Neural cell (in vitro differentiated cells): Measurements from ENCODE around the gene CYP26B1. TPM values are rescaled to one million over a fixed set of nuclear protein-coding genes. Genes with fewer than 3 reads are reported as not detected.

Source experiments
- H2AFZ ChIP-seq: fragments of 200-600, 300-800 bp; sonication (generic), shearing (Covaris generic); 2 replicates; pipeline ENCODE4 v1.6.0; 2014; ENCODE audit warnings: low read depth, mild to moderate bottlenecking, antibody characterized with exemption, low read length, moderate library complexity
- H3F3A ChIP-seq: fragments of 200-600 bp; shearing (Covaris generic); 2 replicates; pipeline ENCODE4 v1.6.1; 2016; ENCODE audit warnings: mild to moderate bottlenecking, moderate library complexity, mixed read lengths, antibody characterized with exemption, low read length; ENCODE audit not compliant: insufficient read depth, poor library complexity, severe bottlenecking
- H3K27ac ChIP-seq: fragments of 200-600, 300-800 bp; sonication (generic), shearing (Covaris generic); 2 replicates; pipeline ENCODE4 v1.5.1; 2014; ENCODE audit warnings: mild to moderate bottlenecking, low read length, moderate library complexity
- H3K27me3 ChIP-seq: fragments of 300-800, 200-600 bp; sonication (generic), shearing (Covaris generic); 2 replicates; pipeline ENCODE4 v1.6.0; 2014; ENCODE audit warnings: mild to moderate bottlenecking, low read depth, low read length, moderate library complexity; ENCODE audit not compliant: insufficient read depth
- H3K36me3 ChIP-seq: fragments of 300-800, 200-600 bp; sonication (generic), shearing (Covaris generic); 2 replicates; pipeline ENCODE4 v1.5.1; 2014; ENCODE audit warnings: mild to moderate bottlenecking, antibody characterized with exemption, low read length, moderate library complexity; ENCODE audit not compliant: insufficient read depth
- H3K4me2 ChIP-seq: fragments of 300-800, 200-600 bp; sonication (generic), shearing (Covaris generic); 2 replicates; pipeline ENCODE4 v1.6.0; 2014; ENCODE audit warnings: mild to moderate bottlenecking, low read length
- H3K4me3 ChIP-seq: fragments of 300-800, 200-600 bp; sonication (generic), shearing (Covaris generic); 2 replicates; pipeline ENCODE4 v1.5.1; 2014; ENCODE audit warnings: mild to moderate bottlenecking, low read length, moderate library complexity
- H3K79me2 ChIP-seq: fragments of 200-600 bp; shearing (Covaris generic); replicated peaks from 2 replicates; pipeline ENCODE4 v1.6.0; 2014; ENCODE audit warnings: mild to moderate bottlenecking, low read length, moderate library complexity; ENCODE audit not compliant: insufficient read depth
- H3K9ac ChIP-seq: fragments of 300-800, 200-600 bp; sonication (generic), shearing (Covaris generic); 2 replicates; pipeline ENCODE4 v1.6.1; 2016; ENCODE audit warnings: mild to moderate bottlenecking, low read length, mixed read lengths
- H3K9me2 ChIP-seq: fragments of 200-600 bp; shearing (Covaris generic); 2 replicates; pipeline ENCODE4 v1.6.1; 2016; ENCODE audit warnings: mild to moderate bottlenecking, low read length, mixed read lengths; ENCODE audit not compliant: insufficient read depth
- H3K9me3 ChIP-seq: fragments of 200-600, 300-800 bp; sonication (generic), shearing (Covaris generic); 2 replicates; pipeline ENCODE4 v1.6.1; 2016; ENCODE audit warnings: mild to moderate bottlenecking, mixed run types, low read length, moderate library complexity, mixed read lengths
- H4K20me1 ChIP-seq: fragments of 200-600 bp; shearing (Covaris generic); 2 replicates; pipeline ENCODE4 v1.6.1; 2016; ENCODE audit warnings: mild to moderate bottlenecking, mixed run types; ENCODE audit not compliant: insufficient read depth
- CTCF ChIP-seq: fragments of 450-650 bp; IDR thresholded peaks from 2 replicates; pipeline ENCODE4 v1.5.1; 2014; ENCODE audit warnings: antibody characterized with exemption, mild to moderate bottlenecking, moderate library complexity; ENCODE audit not compliant: poor library complexity, severe bottlenecking
- EP300 ChIP-seq: fragments of 450-650 bp; conservative IDR thresholded peaks from 2 replicates; pipeline ENCODE4 v1.6.1; 2014; ENCODE audit warnings: antibody characterized with exemption, mild to moderate bottlenecking, moderate library complexity; ENCODE audit not compliant: poor library complexity, severe bottlenecking
- EZH2 ChIP-seq: fragments of 200-600, 300-800 bp; shearing (Covaris generic), sonication (generic); IDR thresholded peaks from 2 replicates; pipeline ENCODE4 v1.6.1; 2014; ENCODE audit warnings: antibody characterized with exemption, low read length, borderline replicate concordance, mild to moderate bottlenecking; ENCODE audit not compliant: insufficient read depth, poor library complexity, severe bottlenecking
- MXI1 ChIP-seq: fragments of 450-650 bp; conservative IDR thresholded peaks from 2 replicates; pipeline ENCODE4 v1.6.1; 2014; ENCODE audit warnings: antibody characterized with exemption, mild to moderate bottlenecking; ENCODE audit not compliant: poor library complexity, severe bottlenecking
- POLR2AphosphoS5 ChIP-seq: IDR thresholded peaks from 2 replicates; pipeline ENCODE4 v1.6.1; 2012
- RAD21 ChIP-seq: fragments of 450-650 bp; conservative IDR thresholded peaks from 2 replicates; pipeline ENCODE4 v1.6.1; 2014; ENCODE audit warnings: antibody characterized with exemption, mild to moderate bottlenecking, moderate library complexity
- REST ChIP-seq: IDR thresholded peaks from 2 replicates; pipeline ENCODE4 v1.6.1; 2012; ENCODE audit warnings: borderline replicate concordance
- SMC3 ChIP-seq: fragments of 450-650 bp; conservative IDR thresholded peaks from 2 replicates; pipeline ENCODE4 v1.6.1; 2014; ENCODE audit warnings: antibody characterized with exemption, mild to moderate bottlenecking, moderate library complexity; ENCODE audit not compliant: poor library complexity
- TAF1 ChIP-seq: IDR thresholded peaks from 2 replicates; pipeline ENCODE4 v1.6.1; 2012; ENCODE audit warnings: low read depth
- polyA plus RNA-seq: library from polyadenylated mRNA; depleted of rRNA; stranded (reverse); fragments of >200 nt; gene quantifications from 2 replicates; pipeline ENCODE4 v1.2.3, GENCODE V29; 2014

CYP26B1 gene
- polyA plus RNA-seq, 1 donor from 2014 or later: 0.83 TPM

- Histone ChIP-seq H3K4me2 (no peak overlapping the region), H3K9me2 (no peaks in the 10 kb centered on the region), H3F3A (no peaks in the 10 kb centered on the region), H3K4me3 (no peak overlapping the region), H2AFZ (no peak overlapping the region), H4K20me1 (no peaks in the 10 kb centered on the region), H3K36me3 (no peaks in the 10 kb centered on the region), H3K9ac (no peak overlapping the region), H3K79me2 (no peaks in the 10 kb centered on the region), H3K9me3 (no peaks in the 10 kb centered on the region), H3K27me3 (no peaks in the 10 kb centered on the region), H3K27ac (no peak overlapping the region)
- TF ChIP-seq SMC3 (no peak), MXI1 (no peak), EP300 (no peak), POLR2AphosphoS5 (no peak), REST (no peak)
Observed at GRCh38 chr2:72112401-72112800, 35.3 kb downstream of the CYP26B1 start.

- no peak overlapping the region for H3K9ac ChIP-seq
- no peak overlapping the region for H3K4me3 ChIP-seq
- H3K27ac ChIP-seq: no peak overlapping the region
- no peak overlapping the region for H2AFZ ChIP-seq
- H3K4me2 ChIP-seq: no peak overlapping the region
- no peaks in the 10 kb centered on the region for H3K79me2 ChIP-seq
- no peaks in the 10 kb centered on the region for H3K27me3 ChIP-seq
- H3K9me3 ChIP-seq: no peaks in the 10 kb centered on the region
- H4K20me1 ChIP-seq: no peaks in the 10 kb centered on the region
- H3K9me2 ChIP-seq: no peaks in the 10 kb centered on the region
- no peaks in the 10 kb centered on the region for H3K36me3 ChIP-seq
- no peaks in the 10 kb centered on the region for H3F3A ChIP-seq
- TF ChIP-seq EZH2 (no peak), MXI1 (no peak), RAD21 (no peak), CTCF (no peak), TAF1 (no peak), POLR2AphosphoS5 (no peak), EP300 (no peak), REST (no peak), SMC3 (no peak)
Observed at GRCh38 chr2:72111061-72111460, 36.6 kb downstream of the CYP26B1 start.
